GM12878 (cell line): ENCODE results near the gene INF2. TPM values are rescaled to one million over a fixed set of nuclear protein-coding genes. Genes with fewer than 3 reads are reported as not detected.
A peak's percentile ranks its signal among the peaks of the same experiment; 100 is the strongest.

Source experiments
- ATAC-seq: fragments of 200-7000 bp; cut with Tn5 transposase; 3 replicates; pipeline ENCODE4 v1.9.1; 2020; ENCODE audit warnings: mild to moderate bottlenecking, moderate library complexity
- BruUV-seq: library from RNA; stranded (reverse); fragments of 400-500 nt; replicated peaks from 2 replicates; lab custom pipeline; 2021; lab: Mats Ljungman, UMichigan
- CTCF ChIA-PET: fragments of 300-600 bp; sonication (Branson Sonifier 250); formaldehyde crosslinking; extraction: SDS; loops from one replicate; lab custom pipeline; 2021; ENCODE audit warnings: inconsistent platforms; lab: Yijun Ruan, JAX
- POLR2A ChIA-PET: fragments of 350-600 bp; formaldehyde crosslinking; extraction: SDS; loops from one replicate; lab custom pipeline; 2021; ENCODE audit warnings: inconsistent platforms; lab: Charles Lee
- RAD21 ChIA-PET: fragments of 300-600 bp; sonication (Branson Sonifier 250); formaldehyde crosslinking; loops from one replicate; lab custom pipeline; 2023; ENCODE audit warnings: antibody characterized with exemption; ENCODE audit not compliant: unreplicated experiment; lab: Charles Lee
- SMC1A ChIA-PET: fragments of 300-600 bp; sonication (Branson Sonifier 250); formaldehyde crosslinking; loops from one replicate; lab custom pipeline; 2023; ENCODE audit not compliant: unreplicated experiment, uncharacterized antibody; lab: Charles Lee
- DNase-seq: peaks from one replicate; pipeline ENCODE4 v3.0.0-alpha.2; 2011; ENCODE audit warnings: low read depth, low spot score
- FAIRE-seq: peaks from 3 replicates; lab custom pipeline; 2011; peaks lifted over from hg19 to GRCh38; lab: Jason Lieb, UNC
- H2AFZ ChIP-seq: 2 replicates; pipeline ENCODE4 v1.6.0; 2011; ENCODE audit warnings: low read depth, low read length, control low read depth; ENCODE audit not compliant: control insufficient read depth
- H3K27ac ChIP-seq: 2 replicates; pipeline ENCODE4 v1.5.1; 2011; ENCODE audit warnings: control low read depth; ENCODE audit not compliant: control insufficient read depth, insufficient read depth
- H3K27me3 ChIP-seq, 2 experiments: replicated peaks in 1 of 2; 2 replicates each; pipeline versions ENCODE4 v1.6.0 to v1.6.1; 2011; ENCODE audit warnings: low read length in 1 of 2; ENCODE audit not compliant: control insufficient read depth in 2 of 2, insufficient read depth in 2 of 2
- H3K36me3 ChIP-seq, 2 experiments: 2 replicates each; pipeline ENCODE4 v1.5.1; 2011; ENCODE audit warnings: low read length in 1 of 2; ENCODE audit not compliant: control insufficient read depth in 2 of 2, insufficient read depth in 2 of 2
- H3K4me1 ChIP-seq: 2 replicates; pipeline ENCODE4 v1.6.1; 2011; ENCODE audit warnings: mild to moderate bottlenecking, low read length, moderate library complexity, mixed read lengths; ENCODE audit not compliant: control insufficient read depth, insufficient read depth
- H3K4me2 ChIP-seq: 2 replicates; pipeline ENCODE4 v1.6.0; 2011; ENCODE audit warnings: control low read depth; ENCODE audit not compliant: control insufficient read depth, insufficient read depth
- H3K4me3 ChIP-seq: fragments of 200-600 bp; sonication (generic); 2 replicates; pipeline ENCODE4 v1.5.1; 2016
- H3K79me2 ChIP-seq: 2 replicates; pipeline ENCODE4 v1.6.0; 2011; ENCODE audit warnings: low read length; ENCODE audit not compliant: control insufficient read depth, insufficient read depth
- H3K9ac ChIP-seq: 2 replicates; pipeline ENCODE4 v1.8.0; 2011; ENCODE audit warnings: low read length, control low read depth, mixed read lengths; ENCODE audit not compliant: control insufficient read depth, insufficient read depth
- H3K9me3 ChIP-seq: replicated peaks from 3 replicates; pipeline ENCODE4 v1.5.1; 2011; ENCODE audit warnings: mild to moderate bottlenecking, low read length; ENCODE audit not compliant: control insufficient read depth, insufficient read depth
- H4K20me1 ChIP-seq: 2 replicates; pipeline ENCODE4 v1.6.0; 2011; ENCODE audit not compliant: control insufficient read depth, insufficient read depth
- BCL11A ChIP-seq: IDR thresholded peaks from 2 replicates; pipeline ENCODE4 v1.6.1; 2011; ENCODE audit warnings: low read depth, low read length
- BMI1 ChIP-seq: fragments of 450-650 bp; IDR thresholded peaks from 2 replicates; pipeline ENCODE4 v1.6.1; 2016; ENCODE audit warnings: mild to moderate bottlenecking, moderate library complexity, borderline replicate concordance
- CBFB ChIP-seq: IDR thresholded peaks from 2 replicates; pipeline ENCODE4 v1.6.1; 2016; ENCODE audit warnings: antibody characterized with exemption, low read depth
- CHD2 ChIP-seq: IDR thresholded peaks from 2 replicates; pipeline ENCODE4 v1.6.1; 2011; ENCODE audit warnings: low read depth, low read length, improper control_type of control experiment, borderline replicate concordance
- CHD4 ChIP-seq: fragments of 200-600 bp; sonication (generic); IDR thresholded peaks from 2 replicates; pipeline ENCODE4 v1.6.1; 2016; ENCODE audit warnings: mild to moderate bottlenecking
- DPF2 ChIP-seq: fragments of 450-650 bp; IDR thresholded peaks from 2 replicates; pipeline ENCODE4 v1.6.1; 2017; ENCODE audit warnings: mild to moderate bottlenecking
- ESRRA ChIP-seq: IDR thresholded peaks from 2 replicates; pipeline ENCODE4 v1.6.1; 2012; ENCODE audit warnings: mild to moderate bottlenecking, low read length, improper control_type of control experiment
- FOXK2 ChIP-seq: fragments of 450-650 bp; IDR thresholded peaks from 2 replicates; pipeline ENCODE4 v1.6.1; 2017; ENCODE audit warnings: mild to moderate bottlenecking, moderate library complexity
- GABPA ChIP-seq: IDR thresholded peaks from 2 replicates; pipeline ENCODE4 v1.6.1; 2014; ENCODE audit warnings: antibody characterized with exemption, low read depth, mild to moderate bottlenecking, inconsistent platforms
- HCFC1 ChIP-seq: fragments of 150-350 bp; IDR thresholded peaks from 2 replicates; pipeline ENCODE4 v1.6.1; 2014; ENCODE audit warnings: low read length
- IKZF2 ChIP-seq, 2 experiments: fragments of 450-650 bp; IDR thresholded peaks; 2 replicates each; pipeline ENCODE4 v1.6.1; 2017; ENCODE audit warnings: mild to moderate bottlenecking in 2 of 2, moderate library complexity in 2 of 2
- MEF2A ChIP-seq: IDR thresholded peaks from 2 replicates; pipeline ENCODE4 v1.6.1; 2011; ENCODE audit warnings: low read depth, mild to moderate bottlenecking, low read length, moderate library complexity; ENCODE audit not compliant: insufficient read depth
- PAX5 ChIP-seq: IDR thresholded peaks from 2 replicates; pipeline ENCODE4 v1.6.1; 2011; ENCODE audit warnings: low read depth, low read length, borderline replicate concordance
- POLR2AphosphoS2 ChIP-seq: IDR thresholded peaks from 2 replicates; pipeline ENCODE4 v1.6.1; 2011; ENCODE audit warnings: low read depth, mild to moderate bottlenecking, low read length, improper control_type of control experiment, moderate library complexity
- SMARCA5 ChIP-seq: fragments of 450-650 bp; IDR thresholded peaks from 2 replicates; pipeline ENCODE4 v1.6.1; 2017; ENCODE audit warnings: mild to moderate bottlenecking
- ZBTB33 ChIP-seq: fragments of 450-650 bp; IDR thresholded peaks from 2 replicates; pipeline ENCODE4 v1.6.1; 2017; ENCODE audit warnings: mild to moderate bottlenecking
- ZNF687 ChIP-seq: fragments of 450-650 bp; IDR thresholded peaks from 2 replicates; pipeline ENCODE4 v1.6.1; 2017; ENCODE audit warnings: mild to moderate bottlenecking, moderate library complexity
- WGBS: methylation state at CpG from one replicate; pipeline ENCODE4 v1.1.6; 2016; ENCODE audit warnings: low lambda C conversion rate; ENCODE audit not compliant: insufficient replicate concordance, insufficient coverage; ENCODE audit errors: missing lambda C conversion rate; 5-methylcytosine and 5-hydroxymethylcytosine counted together
- in situ Hi-C: fragments of 300-500 bp; cut with MboI; formaldehyde crosslinking; loops from 9 replicates; pipeline ENCODE4 v1.14.3; 2018; ENCODE audit warnings: mixed read lengths
- intact Hi-C: fragments of 100-400 bp; cut with micrococcal nuclease; formaldehyde crosslinking; loops from one replicate; pipeline ENCODE4 v1.14.2; 2022; ENCODE audit not compliant: unreplicated experiment
- polyA plus RNA-seq, 11 experiments: library from polyadenylated mRNA; depleted of rRNA in 4 of 11; unstranded in 6 of 11; stranded (reverse) in 5 of 11; fragments of >200 nt; fragmentation: Nextera tagmentation in 4 of 11; fragmentation: Illumina TruSeq in 1 of 11; extraction: Ambion mirVana in 4 of 11; extraction: Trizol in 1 of 11; gene quantifications; 1 replicate in 1 of 11; 2 replicates in 10 of 11; pipeline versions ENCODE4 v1.2.1 to v1.2.3, GENCODE V29; 2011 to 2016; ENCODE audit warnings: inconsistent platforms in 2 of 11, missing spikeins in 2 of 11, low read depth in 1 of 11
- total RNA-seq, 4 experiments: library from RNA; depleted of rRNA in 3 of 4; stranded (reverse); fragments of >200 nt in 3 of 4; fragmentation: Illumina TruSeq in 1 of 4; extraction: Trizol in 1 of 4; gene quantifications; 2 replicates each; pipeline versions ENCODE4 v1.2.1 to v1.2.3, GENCODE V29; 2013 to 2021

Gene INF2
- total and polyA plus RNA-seq, 10 of the 15 experiments (the other 5 are each of a cell fraction or from before 2014, with no cell fraction given) = 0.72 to 43.2 (median 8.3) TPM

GRCh38 chr14:104678346-104678745, 11.1 kb upstream of the INF2 start (continued):
- TF ChIP-seq MEF2A (no peak), ESRRA (no peak), ZNF687 (no peak)
- TF ChIP-seq, all 136 proteins: peak for 0

DNA sequence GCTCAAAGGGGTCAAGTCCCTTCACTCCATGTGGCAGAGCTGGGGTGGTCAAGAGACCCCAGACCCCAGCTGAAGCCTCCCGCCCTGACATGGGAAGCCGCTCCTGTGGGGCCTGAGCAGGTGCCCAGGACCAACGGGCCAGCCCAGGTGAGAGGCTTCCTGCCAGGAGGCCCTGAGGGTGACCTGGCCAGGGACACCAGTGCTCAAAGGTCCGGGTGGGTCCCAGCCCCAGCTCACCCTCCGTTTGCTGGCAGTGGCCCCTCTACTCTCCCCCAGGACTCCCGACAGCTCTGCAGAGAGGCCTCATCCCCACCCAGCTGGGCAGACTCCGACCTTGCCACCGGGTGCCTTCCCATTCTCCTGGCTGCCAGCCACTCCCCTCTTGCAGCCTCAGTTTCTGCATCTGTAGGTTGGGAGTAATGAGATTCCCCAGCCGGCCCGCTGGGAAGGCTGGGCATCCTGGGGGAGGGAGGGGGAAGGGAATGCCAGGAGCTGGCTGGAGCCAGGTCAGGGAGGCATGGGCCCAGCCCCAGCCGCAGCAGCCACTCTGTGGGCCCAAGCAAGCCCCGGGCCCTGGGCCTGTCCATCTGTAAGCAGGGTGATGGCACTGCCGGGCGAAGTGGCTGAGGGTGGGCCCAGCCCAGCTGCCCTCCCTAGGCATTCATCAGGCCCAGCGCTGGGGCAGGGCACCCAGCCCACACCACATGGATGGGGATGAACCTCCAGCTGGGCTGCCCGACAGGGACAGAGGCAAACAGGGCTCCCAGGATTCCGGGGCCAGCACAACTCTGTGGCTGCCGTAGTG, 10.3 kb upstream of the INF2 start:
- intact Hi-C loops (no loop called here), in situ Hi-C loops (no loop called here)
- ChIA-PET CTCF (interaction anchor here (0.6 to 8.3 kb wide), 4 partner anchors 13 to 27 kb away, joined by 3 to 72 read pairs (median 10); no protein-coding TSS in a partner anchor), POLR2A (interaction anchor here (0.6 to 3.5 kb wide), 4 partner anchors 9 to 988 kb away, joined by 3 to 49 read pairs (median 4); no protein-coding TSS in a partner anchor), RAD21 (interaction anchor here (1.0 to 2.4 kb wide), 4 partner anchors 21 to 31 kb away, joined by 3 to 29 read pairs (median 6); no protein-coding TSS in a partner anchor), SMC1A (interaction anchor here (2.2 to 5.4 kb wide), 2 partner anchors 13 to 20 kb away, joined by 12 to 60 read pairs; no protein-coding TSS in a partner anchor)
- H2AFZ ChIP-seq = no peak overlapping the region
- peaks cover 36% of the 10 kb centered on the region for H3K4me1 ChIP-seq
- H3K36me3 ChIP-seq = no peaks in the 10 kb centered on the region
- no TSS peak for BruUV-seq
- FAIRE-seq (no peak), DNase-seq (no peak), ATAC-seq (no peak)
- no peaks in the 10 kb centered on the region for H4K20me1 ChIP-seq
- WGBS = 90% methylated on average over 18 of the region's 18 CpGs
- peak overlapping the region; percentile 78; the same call in 1 of the 2 replicates for H3K4me2 ChIP-seq
- H3K27ac ChIP-seq = peak overlapping the region; percentile 81
- H3K79me2 ChIP-seq = no peaks in the 10 kb centered on the region
- peaks cover 3% of the 10 kb centered on the region; the same call in 1 of the 3 replicates for H3K9me3 ChIP-seq
- H3K9ac ChIP-seq = no peak overlapping the region; the same call in 1 of the 2 replicates
- peak overlapping the region; percentile 65; the same call in 1 of the 2 replicates for H3K4me3 ChIP-seq
- no peaks in the 10 kb centered on the region for H3K27me3 ChIP-seq
- TF ChIP-seq HCFC1 (no peak), BMI1 (no peak), CHD2 (no peak), POLR2AphosphoS2 (no peak), CHD4 (no peak), GABPA (no peak), PAX5 (no peak), FOXK2 (no peak), BCL11A (no peak), SMARCA5 (no peak), CBFB (no peak), IKZF2 (IDR thresholded peaks at IDR 0.05) (no peak), DPF2 (no peak), ZBTB33 (no peak)
